Spleen (tissue), 7 donors: ENCODE measurements around the gene ALDH1L1.

Source experiments
- CTCF ChIP-seq, 11 experiments: fragments of 200-600 bp in 7 of 11; fragments of 450-650 bp in 4 of 11; sonication (generic) in 4 of 11; IDR thresholded peaks in 8 of 11; conservative IDR thresholded peaks in 3 of 11; 1 replicate in 7 of 11; 2 replicates in 4 of 11; pipeline versions ENCODE4 v1.4.0 to v1.8.0; 2016 to 2021; ENCODE audit warnings: antibody characterized with exemption in 11 of 11, inconsistent platforms in 4 of 11, mild to moderate bottlenecking in 1 of 11
- POLR2A ChIP-seq, 3 donors: fragments of 450-650 bp; IDR thresholded peaks; one replicate each; pipeline ENCODE4 v1.5.1; 2017; ENCODE audit warnings: antibody characterized with exemption in 3 of 3, mild to moderate bottlenecking in 1 of 3
- POLR2AphosphoS5 ChIP-seq, 3 donors: sonication (generic); formaldehyde crosslinking; IDR thresholded peaks; one replicate each; pipeline ENCODE4 v1.5.1; 2017; ENCODE audit warnings: antibody characterized with exemption in 3 of 3
- donor health status: DM: no; HTN: no; CAD: no; lungs with moderate emphysema.
- donor health status: DM: no; HTN: no; CAD: no.
- donor health status: DM: no; HTN: no; CAD: no.

GRCh38 chr3:126064627-126065258 lies 115.6 kb downstream of the ALDH1L1 start:
- TF ChIP-seq CTCF (IDR thresholded peaks at IDR 0.05 in 8 of 11, conservative IDR thresholded peaks at IDR 0.05 in 3 of 11) (no peak), POLR2A (IDR thresholded peaks at IDR 0.05) (no peak), POLR2AphosphoS5 (IDR thresholded peaks at IDR 0.05) (no peak)
